ENCODE measurements around the gene MMEL1. TPM values are rescaled to one million over a fixed set of nuclear protein-coding genes. Genes with fewer than 3 reads are reported as not detected.
A peak's percentile ranks its signal among the peaks of the same experiment; 100 is the strongest.
"Not testable (repeated sequence)": the region's sequence is repeated elsewhere in the genome, so short reads cannot be mapped to it uniquely, and the experiment has no call there.

MMEL1 gene
- total RNA-seq, 1 experiment from 2014 or later: not detected

- no peak for DNase-seq (ENCODE audit: low read depth)
- in situ Hi-C loops (cut with HindIII; ENCODE audit: low pct_unique_long_range_greater_than_20kb, low sequenced_read_pairs): no loop called here
These were observed 77.1 kb downstream of the MMEL1 start for GRCh38 chr1:2555634-2556276.

GRCh38 chr1:2554621-2555387 is 78.0 kb downstream of the MMEL1 start:
- no peak for DNase-seq (ENCODE audit: low read depth)
- in situ Hi-C loops (cut with HindIII; ENCODE audit: low pct_unique_long_range_greater_than_20kb, low sequenced_read_pairs): no loop called here

- in situ Hi-C loops (cut with HindIII; ENCODE audit: low pct_unique_long_range_greater_than_20kb, low sequenced_read_pairs): no loop called here
- no peak for DNase-seq (ENCODE audit: low read depth)
These were observed 78.8 kb downstream of the MMEL1 start for GRCh38 chr1:2553871-2554620.

- in situ Hi-C loops (cut with HindIII; ENCODE audit: low pct_unique_long_range_greater_than_20kb, low sequenced_read_pairs): not testable (repeated sequence)
These were observed 79.7 kb downstream of the MMEL1 start for GRCh38 chr1:2553076-2553475.

GRCh38 chr1:2552189-2552588 is 80.6 kb downstream of the MMEL1 start:
- in situ Hi-C loops (cut with HindIII; ENCODE audit: low pct_unique_long_range_greater_than_20kb, low sequenced_read_pairs): no loop called here
- no peak for DNase-seq (ENCODE audit: low read depth)

More at GRCh38 chr1:2553076-2553475, 79.7 kb downstream of the MMEL1 start:
- DNase-seq (ENCODE audit: low read depth): not testable (repeated sequence)

- in situ Hi-C loops (cut with HindIII; ENCODE audit: low pct_unique_long_range_greater_than_20kb, low sequenced_read_pairs); DNase-seq (ENCODE audit: low read depth): not testable (repeated sequence)
These were observed 81.3 kb downstream of the MMEL1 start for GRCh38 chr1:2551544-2551943.

GRCh38 chr1:2550309-2550861 is 82.4 kb downstream of the MMEL1 start:
- in situ Hi-C loops (cut with HindIII; ENCODE audit: low pct_unique_long_range_greater_than_20kb, low sequenced_read_pairs); DNase-seq (ENCODE audit: low read depth): not testable (repeated sequence)

- DNase-seq (ENCODE audit: low read depth); in situ Hi-C loops (cut with HindIII; ENCODE audit: low pct_unique_long_range_greater_than_20kb, low sequenced_read_pairs): not testable (repeated sequence)
These were observed 83.3 kb downstream of the MMEL1 start for GRCh38 chr1:2549367-2550029.

GRCh38 chr1:2548068-2548589 is 84.7 kb downstream of the MMEL1 start:
- peak; percentile 84 for DNase-seq (ENCODE audit: low read depth)
- in situ Hi-C loops (cut with HindIII; ENCODE audit: low pct_unique_long_range_greater_than_20kb, low sequenced_read_pairs): no loop called here

- in situ Hi-C loops (cut with HindIII; ENCODE audit: low pct_unique_long_range_greater_than_20kb, low sequenced_read_pairs): no loop called here
- DNase-seq (ENCODE audit: low read depth): no peak
These were observed 85.4 kb downstream of the MMEL1 start for GRCh38 chr1:2547210-2548067.

GRCh38 chr1:2546515-2547209 is 86.2 kb downstream of the MMEL1 start:
- DNase-seq (ENCODE audit: low read depth): peak; percentile 98

GRCh38 chr1:2545754-2546514 is 86.9 kb downstream of the MMEL1 start:
- peak; percentile 82 for DNase-seq (ENCODE audit: low read depth)
- in situ Hi-C loops (cut with HindIII; ENCODE audit: low pct_unique_long_range_greater_than_20kb, low sequenced_read_pairs): no loop called here

More at GRCh38 chr1:2546515-2547209, 86.2 kb downstream of the MMEL1 start:
- in situ Hi-C loops (cut with HindIII; ENCODE audit: low pct_unique_long_range_greater_than_20kb, low sequenced_read_pairs): no loop called here

- in situ Hi-C loops (cut with HindIII; ENCODE audit: low pct_unique_long_range_greater_than_20kb, low sequenced_read_pairs): no loop called here
These were observed 87.8 kb downstream of the MMEL1 start for GRCh38 chr1:2544875-2545640.

GRCh38 chr1:2544093-2544874 is 88.5 kb downstream of the MMEL1 start:
- in situ Hi-C loops (cut with HindIII; ENCODE audit: low pct_unique_long_range_greater_than_20kb, low sequenced_read_pairs): no loop called here
- no peak for DNase-seq (ENCODE audit: low read depth)

More at GRCh38 chr1:2544875-2545640, 87.8 kb downstream of the MMEL1 start:
- no peak for DNase-seq (ENCODE audit: low read depth)
